PC-3 (cell line): ENCODE measurements around the gene PPOX. TPM values are rescaled to one million over a fixed set of nuclear protein-coding genes. Genes with fewer than 3 reads are reported as not detected.

ENCODE experiments used
- ATAC-seq: fragments of 200-7000 bp; cut with Tn5 transposase; 2 replicates; pipeline ENCODE4 v1.9.1; 2020; ENCODE audit warnings: mild to moderate bottlenecking, moderate library complexity
- BruUV-seq: library from RNA; stranded (reverse); fragments of 400-500 nt; replicated peaks from 2 replicates; lab custom pipeline; 2021; lab: Mats Ljungman, UMichigan
- CTCF ChIA-PET: fragments of 300-600 bp; sonication (Branson Sonifier 250); formaldehyde crosslinking; loops from one replicate; lab custom pipeline; 2022; ENCODE audit warnings: antibody characterized with exemption; lab: Charles Lee
- POLR2A ChIA-PET: fragments of 300-600 bp; sonication (Branson Sonifier 250); formaldehyde crosslinking; loops from one replicate; lab custom pipeline; 2022; ENCODE audit warnings: antibody characterized with exemption; ENCODE audit not compliant: unreplicated experiment; lab: Charles Lee
- DNase-seq: peaks from one replicate; pipeline ENCODE4 v3.0.0-alpha.2; 2015
- H2AFZ ChIP-seq: fragments of 300-600 bp; sonication (generic); 2 replicates; pipeline ENCODE4 v1.6.0; 2016; ENCODE audit warnings: antibody characterized with exemption, low read length
- H3F3A ChIP-seq: fragments of 300-600 bp; sonication (generic); one replicate; pipeline ENCODE4 v1.6.0; 2017; ENCODE audit warnings: antibody characterized with exemption, low read length, control low read depth, mild to moderate bottlenecking; ENCODE audit not compliant: unreplicated experiment
- H3K27ac ChIP-seq: fragments of 300-600 bp; sonication (generic); 2 replicates; pipeline ENCODE4 v1.5.1; 2016; ENCODE audit warnings: mild to moderate bottlenecking, low read length
- H3K27me3 ChIP-seq: fragments of 300-600 bp; sonication (generic); 2 replicates; pipeline ENCODE4 v1.6.1; 2016; ENCODE audit warnings: low read length, mixed read lengths
- H3K36me3 ChIP-seq: fragments of 300-600 bp; sonication (generic); 2 replicates; pipeline ENCODE4 v1.6.1; 2016; ENCODE audit warnings: low read depth, mixed run types, low read length, mixed read lengths
- H3K4me1 ChIP-seq: fragments of 300-600 bp; sonication (generic); 2 replicates; pipeline ENCODE4 v1.5.1; 2016; ENCODE audit warnings: low read length; ENCODE audit not compliant: insufficient read depth
- H3K4me2 ChIP-seq: fragments of 300-600 bp; sonication (generic); 2 replicates; pipeline ENCODE4 v1.6.0; 2016; ENCODE audit warnings: low read length
- H3K4me3 ChIP-seq: fragments of 300-600 bp; sonication (generic); 2 replicates; pipeline ENCODE4 v1.5.1; 2016; ENCODE audit warnings: mild to moderate bottlenecking, low read length, mixed read lengths
- H3K79me2 ChIP-seq: fragments of 300-600 bp; sonication (generic); 2 replicates; pipeline ENCODE4 v1.6.1; 2017; ENCODE audit warnings: low read length, mixed read lengths
- H3K9ac ChIP-seq: fragments of 300-600 bp; sonication (generic); 2 replicates; pipeline ENCODE4 v1.6.0; 2016; ENCODE audit warnings: mild to moderate bottlenecking, low read length
- H3K9me2 ChIP-seq: fragments of 300-600 bp; sonication (generic); replicated peaks from 2 replicates; pipeline ENCODE4 v1.6.1; 2016; ENCODE audit warnings: mixed run types, low read length, mixed read lengths
- H3K9me3 ChIP-seq: fragments of 300-600 bp; sonication (generic); 2 replicates; pipeline ENCODE4 v1.6.1; 2016; ENCODE audit warnings: low read length, mixed read lengths
- H4K20me1 ChIP-seq: fragments of 300-600 bp; sonication (generic); 2 replicates; pipeline ENCODE4 v1.6.1; 2016; ENCODE audit warnings: low read length, mixed read lengths
- EZH2 ChIP-seq: fragments of 300-600 bp; sonication (generic); IDR thresholded peaks from one replicate; pipeline ENCODE4 v1.6.1; 2017; ENCODE audit warnings: antibody characterized with exemption, mild to moderate bottlenecking, low read length; ENCODE audit not compliant: unreplicated experiment
- EZH2phosphoT487 ChIP-seq: fragments of 300-600 bp; sonication (generic); IDR thresholded peaks from 2 replicates; pipeline ENCODE4 v1.6.1; 2018; ENCODE audit warnings: mild to moderate bottlenecking, antibody characterized with exemption, low read length, borderline replicate concordance
- intact Hi-C: fragments of 100-400 bp; cut with micrococcal nuclease; formaldehyde crosslinking; loops from 2 replicates; pipeline ENCODE4 v1.9.0; 2023
- total RNA-seq: library from RNA; depleted of rRNA; stranded (reverse); fragments of >200 nt; gene quantifications from 2 replicates; pipeline ENCODE4 v1.2.3, GENCODE V29; 2014
- TF ChIP-seq, protein P1 (sequence below): fragments of 300-600 bp; sonication (generic); conservative IDR thresholded peaks from 2 replicates; pipeline ENCODE4 v1.5.1; 2017; ENCODE audit warnings: antibody characterized with exemption, low read depth, mild to moderate bottlenecking, low read length

Gene PPOX
- total RNA-seq, 1 experiment from 2014 or later, result 22.9 TPM

DNA sequence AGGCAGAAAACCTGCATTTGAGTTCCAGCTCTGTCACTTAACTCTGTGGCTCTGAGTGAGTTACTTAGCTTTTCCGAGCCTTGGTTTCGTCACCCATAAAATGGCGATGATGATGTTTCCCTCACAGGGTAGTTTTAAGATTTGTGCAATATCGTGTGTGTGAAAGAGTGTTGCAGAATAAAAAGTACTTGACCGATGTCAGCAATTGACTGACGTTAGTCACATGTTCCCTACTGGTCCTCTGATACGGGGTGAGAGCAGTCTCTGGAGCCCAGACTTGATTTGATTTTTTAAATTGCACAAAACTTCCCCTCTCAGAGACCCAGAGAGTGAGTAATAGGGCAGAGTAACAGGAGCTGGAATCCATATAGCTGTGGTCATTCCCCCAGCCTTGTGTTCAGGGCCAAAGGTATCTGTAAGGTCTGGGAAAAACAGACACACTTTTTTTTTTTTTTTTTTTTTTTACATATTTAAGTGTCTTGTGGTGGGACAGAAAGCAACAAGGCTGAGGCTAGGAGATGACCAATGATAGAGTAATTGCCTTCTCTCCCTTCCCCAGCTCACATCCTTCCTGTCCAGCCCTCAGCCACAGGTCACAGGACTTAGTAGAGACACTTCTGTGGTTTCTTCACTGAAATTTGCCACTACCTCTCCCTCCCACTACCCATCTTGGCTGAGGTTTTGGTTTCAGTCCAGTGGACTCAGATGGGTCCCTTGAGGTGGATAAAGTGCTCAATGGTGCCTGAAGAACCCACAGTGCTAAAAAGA, 50.9 kb downstream of the PPOX start:
- H3K4me2 ChIP-seq, result no peak overlapping the region
- peaks cover 26% of the 10 kb centered on the region for H3K36me3 ChIP-seq
- no TSS peak for BruUV-seq
- no peaks in the 10 kb centered on the region for H4K20me1 ChIP-seq
- no peak for TF ChIP-seq EZH2
- no peak for TF ChIP-seq EZH2phosphoT487
- TF ChIP-seq, protein P1, sequence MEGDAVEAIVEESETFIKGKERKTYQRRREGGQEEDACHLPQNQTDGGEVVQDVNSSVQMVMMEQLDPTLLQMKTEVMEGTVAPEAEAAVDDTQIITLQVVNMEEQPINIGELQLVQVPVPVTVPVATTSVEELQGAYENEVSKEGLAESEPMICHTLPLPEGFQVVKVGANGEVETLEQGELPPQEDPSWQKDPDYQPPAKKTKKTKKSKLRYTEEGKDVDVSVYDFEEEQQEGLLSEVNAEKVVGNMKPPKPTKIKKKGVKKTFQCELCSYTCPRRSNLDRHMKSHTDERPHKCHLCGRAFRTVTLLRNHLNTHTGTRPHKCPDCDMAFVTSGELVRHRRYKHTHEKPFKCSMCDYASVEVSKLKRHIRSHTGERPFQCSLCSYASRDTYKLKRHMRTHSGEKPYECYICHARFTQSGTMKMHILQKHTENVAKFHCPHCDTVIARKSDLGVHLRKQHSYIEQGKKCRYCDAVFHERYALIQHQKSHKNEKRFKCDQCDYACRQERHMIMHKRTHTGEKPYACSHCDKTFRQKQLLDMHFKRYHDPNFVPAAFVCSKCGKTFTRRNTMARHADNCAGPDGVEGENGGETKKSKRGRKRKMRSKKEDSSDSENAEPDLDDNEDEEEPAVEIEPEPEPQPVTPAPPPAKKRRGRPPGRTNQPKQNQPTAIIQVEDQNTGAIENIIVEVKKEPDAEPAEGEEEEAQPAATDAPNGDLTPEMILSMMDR, result no peak
- H3K9me3 ChIP-seq, result no peaks in the 10 kb centered on the region
- DNase-seq (no peak), ATAC-seq (peak; percentile 63)
- no peaks in the 10 kb centered on the region for H3K4me1 ChIP-seq
- no peak overlapping the region for H3K4me3 ChIP-seq
- no peaks in the 10 kb centered on the region for H3F3A ChIP-seq
- intact Hi-C loops, result no loop called here
- H3K27me3 ChIP-seq, result no peaks in the 10 kb centered on the region
- no peak overlapping the region for H3K27ac ChIP-seq
- ChIA-PET CTCF (interaction anchor here (0.8 to 1.0 kb wide), 2 partner anchors 8 to 9 kb away, joined by 3 to 9 read pairs; no protein-coding TSS in a partner anchor), POLR2A (no interaction called here)
- no peak overlapping the region for H2AFZ ChIP-seq
- no peaks in the 10 kb centered on the region for H3K9me2 ChIP-seq
- no peak overlapping the region for H3K9ac ChIP-seq
- no peaks in the 10 kb centered on the region for H3K79me2 ChIP-seq

DNA sequence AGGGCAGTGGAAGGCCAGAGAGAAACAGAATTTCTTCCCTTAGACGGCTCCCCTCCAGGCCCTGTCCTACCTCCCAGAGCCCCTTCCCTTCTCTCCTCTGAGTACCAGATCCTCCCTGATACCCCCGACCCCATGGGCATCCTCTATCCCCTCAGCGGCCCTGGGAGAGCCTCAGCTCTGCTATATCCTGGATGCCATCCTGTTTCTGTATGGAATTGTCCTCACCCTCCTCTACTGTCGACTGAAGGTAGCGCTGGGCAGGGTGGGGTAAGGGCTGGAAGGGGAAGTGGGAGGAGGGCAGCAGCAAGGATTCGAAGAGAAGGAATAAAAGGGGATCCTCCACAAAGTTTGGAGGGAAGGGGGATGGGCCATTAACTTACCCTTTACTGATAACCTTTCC, 51.6 kb downstream of the PPOX start:
- Histone ChIP-seq H3F3A (no peaks in the 10 kb centered on the region), H3K4me2 (no peak overlapping the region), H2AFZ (no peak overlapping the region), H3K27me3 (no peaks in the 10 kb centered on the region), H4K20me1 (no peaks in the 10 kb centered on the region), H3K36me3 (peaks cover 21% of the 10 kb centered on the region), H3K79me2 (no peaks in the 10 kb centered on the region), H3K4me3 (no peak overlapping the region), H3K9me2 (no peaks in the 10 kb centered on the region), H3K9me3 (no peaks in the 10 kb centered on the region), H3K9ac (no peak overlapping the region), H3K4me1 (no peaks in the 10 kb centered on the region), H3K27ac (no peak overlapping the region)
- intact Hi-C loops, result no loop called here
- no TSS peak for BruUV-seq
- TF ChIP-seq EZH2phosphoT487, result no peak
- TF ChIP-seq EZH2, result no peak
- TF ChIP-seq, protein P1, result no peak
- ATAC-seq, result no peak
- ChIA-PET CTCF (interaction anchor here (0.5 to 0.8 kb wide), 2 partner anchors 8 to 84 kb away, joined by 4 to 9 read pairs; no protein-coding TSS in a partner anchor), POLR2A (no interaction called here)
- DNase-seq, result no peak
